Dedifferentiated amniotic fluid mesenchymal stem cell (primary cell): ENCODE data around the gene NUDT3.
"Not testable (repeated sequence)": the region's sequence is repeated elsewhere in the genome, so short reads cannot be mapped to it uniquely, and the experiment has no call there.

Source experiments
- DNase-seq: peaks from one replicate; pipeline ENCODE4 v3.0.0-alpha.2; 2016; ENCODE audit errors: extremely low spot score

Gene NUDT3

GRCh38 chr6:34259529-34260069 lies 132.9 kb downstream of the NUDT3 start:
- DNase-seq, result no peak

GRCh38 chr6:34252395-34252794 lies 140.1 kb downstream of the NUDT3 start:
- DNase-seq, result not testable (repeated sequence)

GRCh38 chr6:34249469-34250261 lies 142.8 kb downstream of the NUDT3 start:
- no peak for DNase-seq

- DNase-seq, result peak; percentile 89
These were observed 143.6 kb downstream of the NUDT3 start, which contains the start of gene SMIM29 for GRCh38 chr6:34248727-34249468. SMIM29 (minus strand) TSS chr6:34249006; CDS start chr6:34247791, 1,215 bp downstream.

GRCh38 chr6:34248198-34248726 lies 144.2 kb downstream of the NUDT3 start:
- no peak for DNase-seq

- DNase-seq, result no peak
These were observed 144.8 kb downstream of the NUDT3 start for GRCh38 chr6:34247481-34248197.

- DNase-seq, result no peak
These were observed 145.7 kb downstream of the NUDT3 start for GRCh38 chr6:34246563-34247391.

GRCh38 chr6:34246249-34246562 lies 146.3 kb downstream of the NUDT3 start:
- DNase-seq, result no peak

- DNase-seq, result not testable (repeated sequence)
These were observed 146.7 kb downstream of the NUDT3 start for GRCh38 chr6:34245761-34246140.

- DNase-seq, result not testable (repeated sequence)
These were observed 147.3 kb downstream of the NUDT3 start for GRCh38 chr6:34245032-34245760.

GRCh38 chr6:34243901-34244884 lies 148.3 kb downstream of the NUDT3 start:
- DNase-seq, result peak; percentile 81

GRCh38 chr6:34243131-34243771 lies 149.2 kb downstream of the NUDT3 start:
- DNase-seq, result no peak

GRCh38 chr6:34242252-34243130 lies 150.0 kb downstream of the NUDT3 start:
- DNase-seq, result no peak

GRCh38 chr6:34241351-34242215 lies 150.9 kb downstream of the NUDT3 start:
- no peak for DNase-seq

- DNase-seq, result no peak
These were observed 151.9 kb downstream of the NUDT3 start for GRCh38 chr6:34240329-34241248.

- DNase-seq, result no peak
These were observed 152.6 kb downstream of the NUDT3 start for GRCh38 chr6:34239893-34240292.
